ENCODE data around the gene TBC1D21.

The TBC1D21 gene

GRCh38 chr15:73889762-73890124 lies 16.4 kb downstream of the TBC1D21 start:
- FAIRE-seq = no peak

DNA sequence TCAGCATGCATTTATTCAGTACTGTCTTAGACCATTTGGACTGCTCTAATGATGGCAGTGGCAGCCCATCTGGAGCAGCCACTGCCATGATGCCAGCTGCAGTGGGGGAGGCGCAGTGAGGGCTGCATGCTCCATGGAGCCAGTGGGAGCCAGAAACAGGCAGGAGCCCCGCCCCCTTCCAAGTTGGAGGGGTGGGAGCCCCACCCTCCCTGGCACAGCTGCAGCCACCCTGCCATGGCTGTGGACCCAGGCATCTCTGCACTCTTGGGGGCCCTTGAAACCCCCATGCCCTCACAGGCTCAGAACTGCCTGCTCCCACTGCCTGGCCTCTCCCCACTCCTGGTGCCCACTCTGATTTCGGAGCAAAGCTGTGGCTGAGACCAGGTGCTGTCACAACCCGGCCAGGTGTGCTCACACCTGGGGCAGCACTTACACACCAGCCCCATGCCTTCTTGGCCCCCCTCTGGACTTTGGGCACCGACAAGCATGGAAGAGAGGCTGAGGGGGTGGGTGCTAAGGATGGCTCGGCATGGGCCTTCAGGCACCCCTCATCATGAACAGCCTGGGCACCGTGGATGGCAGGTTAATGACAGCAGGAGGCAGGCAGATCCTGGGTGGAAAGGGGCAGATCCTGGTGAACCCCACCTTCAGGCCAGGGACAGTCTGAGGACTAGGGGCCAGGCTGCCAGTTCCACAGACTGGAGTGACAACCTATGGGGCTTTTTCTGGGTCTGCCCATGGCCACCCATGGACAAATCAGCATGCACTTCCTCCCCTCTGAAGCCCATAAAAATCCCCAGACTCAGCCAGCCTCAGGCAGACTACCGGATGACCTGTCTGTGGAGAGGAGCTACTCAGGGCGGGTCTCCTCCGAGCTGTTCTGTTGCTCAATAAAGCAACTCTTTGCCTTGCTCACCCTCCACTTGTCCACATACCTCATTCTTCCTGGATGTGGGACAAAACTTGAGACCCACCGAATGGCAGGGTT lies 18.3 kb downstream of the TBC1D21 start:
- no peak for FAIRE-seq

DNA sequence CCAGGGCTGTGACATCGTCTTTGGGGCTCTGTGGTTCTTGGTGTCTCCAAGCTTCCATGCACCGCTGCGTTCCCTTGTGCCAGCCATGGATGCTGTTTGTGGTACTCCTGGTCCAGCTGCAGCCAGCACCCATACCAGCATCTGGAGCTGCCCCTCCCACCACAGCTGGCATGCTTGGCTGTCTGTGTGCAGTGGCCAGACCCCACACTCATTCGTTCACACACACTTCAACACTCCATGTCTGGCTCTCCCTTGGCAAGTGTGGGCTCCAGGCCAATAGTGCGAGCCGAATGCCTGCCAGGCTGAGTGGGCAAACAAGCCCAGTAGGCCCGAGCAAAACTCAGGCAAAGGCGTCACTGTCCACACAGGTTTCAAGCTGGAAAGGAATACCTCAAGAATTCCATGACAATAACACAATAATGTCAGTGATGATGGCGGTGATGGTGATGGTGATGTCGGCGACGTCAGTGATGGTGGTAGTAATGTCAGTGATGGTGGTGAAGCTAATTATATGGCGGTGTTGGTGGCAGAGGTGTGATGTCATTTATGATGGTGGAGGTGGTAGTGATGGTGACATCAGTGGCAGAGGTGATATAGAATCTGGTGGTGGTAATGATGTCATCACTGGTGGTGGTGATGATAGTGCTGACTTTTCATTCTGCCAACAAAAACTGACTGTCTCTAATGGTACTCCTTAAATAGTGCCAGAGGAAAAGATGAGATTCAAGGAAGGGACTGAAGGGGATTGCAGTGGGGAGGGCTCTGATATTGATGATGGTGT lies 19.3 kb downstream of the TBC1D21 start:
- FAIRE-seq = no peak

DNA sequence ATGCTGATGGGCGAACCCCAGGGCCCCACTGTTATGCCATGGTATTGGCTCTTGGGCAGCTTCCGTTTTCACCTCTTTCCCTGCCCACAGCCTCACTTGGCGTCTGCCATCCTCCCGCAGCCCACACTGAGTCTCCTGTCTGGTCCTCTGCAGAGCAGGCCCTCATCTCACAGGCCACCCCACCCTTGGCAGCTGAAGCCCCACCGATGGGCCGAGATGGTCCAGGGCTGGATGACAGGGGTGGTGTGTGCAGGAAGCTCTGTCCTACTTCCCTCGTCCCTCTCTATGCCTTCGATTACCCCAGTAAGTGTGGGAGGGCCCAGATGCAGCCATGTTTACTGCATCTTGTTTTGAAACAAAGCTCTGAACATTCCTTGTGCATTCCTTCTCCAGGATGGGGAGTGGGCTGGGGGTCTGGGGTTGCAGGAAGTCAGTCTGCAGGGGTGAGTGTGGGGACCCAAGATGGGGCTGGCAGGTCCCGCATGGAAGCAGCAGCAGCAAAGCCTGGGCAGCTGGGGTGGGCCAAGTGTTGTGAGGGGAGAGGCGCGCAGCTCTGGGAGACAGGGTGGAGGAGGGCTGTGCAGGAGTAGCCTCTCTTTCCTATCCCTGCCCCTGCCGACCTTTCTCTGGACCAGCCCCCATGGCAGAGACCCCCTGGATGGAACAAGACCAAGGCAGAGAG lies 20.9 kb downstream of the TBC1D21 start:
- FAIRE-seq = no peak

DNA sequence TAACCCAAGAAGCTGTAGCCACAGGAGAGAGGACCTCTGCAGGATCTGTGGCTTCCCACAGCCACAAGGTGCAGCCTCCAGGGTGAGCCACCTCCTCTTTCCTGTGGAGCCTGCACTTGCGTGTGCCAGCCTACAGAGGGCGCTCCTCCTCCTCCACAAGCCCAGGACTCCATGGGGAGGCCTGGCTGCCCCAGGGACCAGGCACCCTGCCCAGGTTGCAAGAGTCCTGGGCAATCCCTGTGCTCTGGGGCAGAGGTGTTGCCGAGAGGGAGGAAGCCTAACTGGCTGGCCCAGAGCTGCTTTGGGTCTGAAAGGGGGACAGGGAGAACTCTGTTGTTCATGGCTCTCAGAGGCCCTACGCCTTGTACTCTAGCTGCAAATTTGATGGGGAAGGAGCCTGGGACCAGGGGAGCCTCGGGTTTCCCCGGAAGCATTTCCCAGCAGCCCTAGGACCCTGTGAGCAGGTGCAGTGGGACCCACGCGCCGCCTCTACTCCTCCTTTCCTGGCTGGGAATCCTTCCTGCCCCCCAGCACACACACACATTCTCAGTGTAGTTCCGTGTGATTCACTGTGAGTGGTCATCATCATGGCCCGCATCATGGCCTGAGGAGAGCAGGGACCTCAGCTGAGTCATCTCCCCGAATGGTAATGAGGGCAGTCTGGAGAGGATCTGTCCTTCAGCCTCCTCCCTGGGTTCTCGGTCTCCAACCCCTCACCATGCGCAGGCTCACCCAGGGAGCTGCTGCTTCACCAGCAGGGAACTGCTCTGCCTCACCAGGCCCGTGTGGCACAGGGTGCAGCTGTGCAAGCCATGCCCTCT lies 24.3 kb downstream of the TBC1D21 start:
- FAIRE-seq = no peak

GRCh38 chr15:73899197-73900094 lies 26.1 kb downstream of the TBC1D21 start:
- no peak for FAIRE-seq

DNA sequence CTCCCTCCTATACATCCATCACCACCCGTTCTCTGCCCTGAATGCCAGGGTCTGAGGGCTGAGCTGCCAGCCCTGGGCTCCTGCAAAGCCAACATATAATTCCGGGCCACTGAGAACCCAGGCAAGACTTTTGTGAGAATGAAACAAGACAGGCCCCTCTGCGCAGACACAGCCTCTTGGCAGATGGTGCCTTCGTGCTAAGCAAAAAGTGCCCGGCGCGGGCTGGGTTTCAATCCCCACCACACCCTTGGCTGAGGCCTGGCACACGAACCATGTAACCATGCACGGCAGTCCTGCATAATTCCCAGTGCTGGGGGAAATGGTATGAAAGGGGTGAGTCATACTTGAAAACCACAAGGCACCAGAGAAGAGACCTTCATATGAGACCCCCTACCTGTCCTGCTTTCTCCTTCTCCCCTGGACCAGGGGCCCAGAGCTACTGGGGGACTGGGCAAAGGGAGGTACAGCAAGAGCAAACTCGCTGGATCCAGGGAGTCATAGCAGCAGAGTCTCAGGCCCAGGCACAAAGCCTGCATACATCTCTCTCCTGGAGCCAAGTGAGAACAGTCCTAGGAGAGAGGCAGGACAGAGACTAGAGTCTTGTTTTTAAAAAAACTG lies 26.8 kb downstream of the TBC1D21 start:
- no peak for FAIRE-seq

DNA sequence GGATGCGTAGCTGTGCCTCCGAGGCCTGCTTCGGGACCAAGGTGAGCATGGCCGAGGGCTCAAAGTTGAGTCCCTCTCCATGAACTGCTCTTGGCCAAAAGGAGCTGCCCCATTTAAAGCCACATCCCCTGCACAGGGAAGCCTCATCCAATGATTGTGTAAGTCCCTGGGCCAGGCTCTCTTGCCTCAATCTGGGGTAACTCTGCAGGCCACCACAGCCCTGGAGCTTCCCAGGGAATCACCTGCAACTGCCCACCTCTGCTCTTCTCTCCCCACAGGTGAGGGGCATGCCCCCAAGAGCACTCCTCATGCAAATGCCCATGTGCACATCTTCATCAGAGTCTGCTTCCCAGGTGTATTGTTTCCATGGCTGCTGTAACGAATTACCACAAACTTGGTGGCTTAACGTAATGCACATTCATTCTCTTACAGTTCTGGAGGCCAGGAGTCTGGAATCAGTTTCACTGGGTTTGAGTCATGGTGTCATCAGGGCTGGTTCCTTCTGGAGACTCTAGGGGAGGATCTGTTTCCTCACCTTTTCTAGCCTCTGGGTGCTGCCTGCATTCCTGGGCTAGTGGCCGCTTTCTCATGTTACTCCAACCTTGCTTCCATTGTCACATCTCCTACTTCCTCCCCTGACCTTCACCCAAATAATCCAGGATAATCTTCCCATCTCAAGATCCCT lies 27.9 kb downstream of the TBC1D21 start:
- no peak for FAIRE-seq

GRCh38 chr15:73902121-73903020 lies 29.0 kb downstream of the TBC1D21 start:
- FAIRE-seq = no peak

DNA sequence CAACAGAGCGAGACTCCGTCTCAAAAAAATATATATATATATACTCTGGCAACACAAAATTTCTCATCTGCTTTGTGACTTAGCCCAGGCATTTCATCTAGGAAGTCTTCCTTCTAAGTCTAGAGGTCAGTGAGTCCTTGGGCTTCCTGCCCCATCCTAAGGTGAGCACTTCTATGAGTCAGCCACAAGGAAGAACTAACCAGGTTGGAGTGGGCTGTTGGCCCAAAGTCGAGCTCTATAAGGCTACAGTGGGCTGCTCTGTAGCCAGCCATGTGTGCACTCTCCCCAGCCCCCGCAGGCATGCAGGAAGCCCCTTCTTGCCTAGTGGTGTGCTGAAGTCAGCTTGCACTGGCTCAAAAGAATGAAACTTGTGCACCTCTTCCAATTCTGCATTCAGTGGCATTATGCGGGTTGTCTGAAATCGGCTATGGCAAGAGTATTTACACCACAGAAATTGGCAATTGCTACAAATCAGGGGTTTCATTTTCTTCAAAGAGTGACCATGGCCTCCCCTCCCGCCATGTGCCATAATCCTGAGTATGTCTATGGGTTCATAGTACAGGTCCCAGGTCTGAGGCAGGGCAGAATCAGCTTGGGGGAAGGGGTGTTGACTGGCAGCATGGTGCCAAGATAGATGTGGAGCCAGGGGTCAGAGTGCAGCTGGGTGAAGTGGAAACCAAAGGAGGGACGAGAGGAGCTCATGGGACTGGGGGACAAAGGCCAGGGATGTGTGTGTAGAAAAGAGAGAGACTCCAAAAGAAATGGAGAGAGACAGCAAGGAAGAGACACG lies 30.9 kb downstream of the TBC1D21 start:
- no peak for FAIRE-seq

GRCh38 chr15:73905225-73905827 lies 32.0 kb downstream of the TBC1D21 start:
- no peak for FAIRE-seq

GRCh38 chr15:73906346-73907034 lies 33.1 kb downstream of the TBC1D21 start:
- FAIRE-seq = no peak

GRCh38 chr15:73907035-73907408 lies 33.7 kb downstream of the TBC1D21 start:
- FAIRE-seq = no peak

- no peak for FAIRE-seq
Measured at GRCh38 chr15:73908030-73908821, 34.9 kb downstream of the TBC1D21 start.

DNA sequence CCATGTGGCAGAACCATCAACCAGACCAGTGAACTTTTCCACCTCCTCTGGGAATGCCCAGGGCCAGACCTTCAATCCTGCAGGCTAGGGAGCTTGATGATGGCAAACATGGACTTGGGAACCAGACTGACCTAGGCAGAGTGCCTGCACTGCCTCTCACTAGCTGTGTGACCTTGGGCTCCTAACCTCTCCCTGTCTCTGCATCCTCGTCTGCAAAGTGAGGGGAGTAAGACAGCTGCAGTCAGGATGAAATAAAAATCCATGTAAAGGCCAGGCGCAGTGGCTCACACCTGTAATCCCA lies 35.4 kb downstream of the TBC1D21 start:
- FAIRE-seq = no peak

- no peak for FAIRE-seq
Measured at GRCh38 chr15:73909651-73910050, 36.3 kb downstream of the TBC1D21 start.

Data from islet of Langerhans (tissue), 1 donor.